ENCODE data around the gene BTG1.

The BTG1 gene

DNA sequence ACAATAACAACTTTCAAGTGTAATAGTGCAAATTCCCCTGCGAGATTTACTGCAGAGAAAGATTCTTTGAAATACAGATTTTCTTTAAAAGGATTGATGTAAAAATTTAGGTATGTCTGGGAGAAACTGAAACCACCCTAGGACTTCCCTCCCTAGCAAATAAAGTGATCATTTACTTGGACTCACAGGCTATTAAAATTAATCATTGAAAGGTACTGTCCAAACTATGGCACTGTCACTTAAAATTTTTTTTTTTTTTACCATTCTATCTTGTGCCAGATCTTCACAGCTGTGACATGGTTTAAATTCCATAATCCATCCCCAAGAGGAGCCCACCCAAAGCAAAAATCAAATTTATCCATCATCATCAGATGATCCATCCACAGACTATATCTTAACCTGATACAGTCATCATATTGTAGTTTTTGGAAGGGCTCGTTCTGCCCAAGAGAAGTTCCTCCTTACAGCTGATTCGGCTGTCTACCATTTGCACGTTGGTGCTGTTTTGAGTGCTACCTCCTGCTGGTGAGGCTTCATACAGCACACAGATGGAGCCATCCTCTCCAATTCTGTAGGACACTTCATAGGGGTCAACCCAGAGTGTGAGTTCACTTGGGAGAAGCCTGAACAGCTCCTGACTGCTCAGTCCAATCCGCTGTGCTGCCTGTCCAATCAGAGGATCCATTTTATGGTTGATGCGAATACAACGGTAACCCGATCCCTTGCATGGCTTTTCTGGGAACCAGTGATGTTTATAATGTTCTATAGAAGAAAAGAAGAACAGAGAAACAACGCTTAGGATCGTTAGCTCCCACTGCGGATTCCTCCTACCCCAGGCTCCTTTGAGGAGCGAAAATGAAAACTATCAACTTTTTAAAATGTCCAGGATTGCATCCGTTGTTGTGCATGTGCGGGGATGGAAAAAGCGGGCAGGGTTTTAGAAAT is 1.7 kb downstream of the BTG1 start:
- peak; percentile 96 for DNase-seq (ENCODE audit: low read depth)
- TF ChIP-seq, protein P1, sequence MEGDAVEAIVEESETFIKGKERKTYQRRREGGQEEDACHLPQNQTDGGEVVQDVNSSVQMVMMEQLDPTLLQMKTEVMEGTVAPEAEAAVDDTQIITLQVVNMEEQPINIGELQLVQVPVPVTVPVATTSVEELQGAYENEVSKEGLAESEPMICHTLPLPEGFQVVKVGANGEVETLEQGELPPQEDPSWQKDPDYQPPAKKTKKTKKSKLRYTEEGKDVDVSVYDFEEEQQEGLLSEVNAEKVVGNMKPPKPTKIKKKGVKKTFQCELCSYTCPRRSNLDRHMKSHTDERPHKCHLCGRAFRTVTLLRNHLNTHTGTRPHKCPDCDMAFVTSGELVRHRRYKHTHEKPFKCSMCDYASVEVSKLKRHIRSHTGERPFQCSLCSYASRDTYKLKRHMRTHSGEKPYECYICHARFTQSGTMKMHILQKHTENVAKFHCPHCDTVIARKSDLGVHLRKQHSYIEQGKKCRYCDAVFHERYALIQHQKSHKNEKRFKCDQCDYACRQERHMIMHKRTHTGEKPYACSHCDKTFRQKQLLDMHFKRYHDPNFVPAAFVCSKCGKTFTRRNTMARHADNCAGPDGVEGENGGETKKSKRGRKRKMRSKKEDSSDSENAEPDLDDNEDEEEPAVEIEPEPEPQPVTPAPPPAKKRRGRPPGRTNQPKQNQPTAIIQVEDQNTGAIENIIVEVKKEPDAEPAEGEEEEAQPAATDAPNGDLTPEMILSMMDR (conservative IDR thresholded peaks at IDR 0.05; ENCODE audit: low read length), result peak; percentile 95
- peak overlapping the region; percentile 85 for H3K4me3 ChIP-seq (ENCODE audit: low read length)

DNA sequence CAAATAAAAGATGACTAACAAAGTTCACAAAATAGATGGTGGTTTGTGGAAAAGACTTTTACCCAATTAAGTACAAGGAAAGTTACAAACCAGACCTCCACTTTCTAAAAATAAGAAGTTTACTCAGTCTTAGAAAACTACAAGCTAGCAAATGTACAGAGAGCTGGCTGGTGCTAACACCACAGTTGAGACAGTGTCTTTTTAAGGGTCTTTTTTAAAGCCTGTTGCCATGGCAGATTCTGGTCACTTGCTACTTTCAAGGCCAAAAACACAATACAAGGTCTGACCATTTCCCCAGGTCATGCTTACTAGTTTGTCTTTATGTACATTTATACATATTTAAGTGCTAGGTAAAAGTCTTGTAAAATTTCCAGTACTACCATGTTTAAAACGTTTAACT is 2.4 kb downstream of the BTG1 start:
- TF ChIP-seq, protein P1 (conservative IDR thresholded peaks at IDR 0.05; ENCODE audit: low read length), result no peak
- H3K4me3 ChIP-seq (ENCODE audit: low read length), result peak overlapping the region; percentile 85

DNA sequence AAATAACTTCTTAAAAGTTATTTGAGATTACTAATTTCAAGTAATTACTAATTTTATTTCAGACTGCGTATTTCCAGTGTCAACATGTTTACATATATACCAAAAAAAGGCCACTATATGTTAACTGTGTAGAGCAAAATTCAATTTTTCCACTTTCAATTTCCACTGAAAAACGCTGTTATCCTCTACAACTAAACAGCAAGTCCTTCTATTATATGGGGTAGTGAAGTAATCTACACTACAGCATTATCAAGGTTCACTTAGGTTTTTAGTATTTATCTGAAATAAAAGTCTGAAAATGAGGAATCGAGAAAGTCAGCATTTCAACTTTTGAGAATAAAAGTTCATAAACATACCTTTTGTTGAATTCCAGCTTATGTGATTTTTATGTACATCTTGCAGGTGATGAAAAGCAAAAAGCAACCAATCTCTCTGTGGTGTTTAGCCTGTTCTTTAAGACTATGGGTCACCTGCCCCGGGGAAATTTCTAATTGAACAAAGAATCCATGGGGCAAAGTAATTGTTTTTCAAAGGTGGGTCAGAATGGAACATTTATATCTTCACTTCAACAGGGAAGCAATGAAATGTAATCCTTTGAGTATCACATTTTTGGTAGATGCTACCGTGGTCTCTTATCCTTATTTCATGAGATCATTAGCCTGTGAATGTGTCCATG is 3.3 kb downstream of the BTG1 start:
- no peak for DNase-seq (ENCODE audit: low read depth)
- H3K4me3 ChIP-seq (ENCODE audit: low read length), result peak overlapping the region; percentile 85
- TF ChIP-seq, protein P1 (conservative IDR thresholded peaks at IDR 0.05; ENCODE audit: low read length), result no peak

More for the DNA sequence above, 2.4 kb downstream of the BTG1 start:
- no peak for DNase-seq (ENCODE audit: low read depth)

DNA sequence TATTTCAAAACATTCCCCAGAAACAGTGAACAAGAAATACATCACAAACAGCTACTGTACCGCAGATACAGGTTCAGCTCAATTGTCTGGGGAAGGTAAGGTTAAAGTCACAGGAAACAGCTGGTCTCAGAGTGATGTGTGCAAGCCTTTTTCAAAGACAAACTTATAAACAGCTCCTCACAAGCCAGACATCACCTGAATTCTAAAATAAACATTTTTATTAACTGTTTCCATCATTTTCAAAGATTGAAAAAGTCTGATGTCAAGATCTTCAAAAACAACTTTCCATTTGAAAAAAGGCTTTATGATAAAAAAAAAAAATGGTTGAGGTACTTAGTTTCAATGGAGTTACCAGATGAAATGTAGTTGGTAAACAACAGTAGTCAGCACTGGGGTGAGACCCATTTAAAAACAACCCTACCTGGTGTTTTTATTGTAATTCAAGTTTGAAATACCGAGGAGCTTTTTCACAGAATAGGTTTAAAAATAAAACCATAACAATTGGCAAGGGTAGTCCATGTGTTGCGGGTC is 4.0 kb downstream of the BTG1 start:
- H3K4me3 ChIP-seq (ENCODE audit: low read length), result peak overlapping the region; percentile 85
- DNase-seq (ENCODE audit: low read depth), result no peak
- TF ChIP-seq, protein P1 (conservative IDR thresholded peaks at IDR 0.05; ENCODE audit: low read length), result no peak

DNA sequence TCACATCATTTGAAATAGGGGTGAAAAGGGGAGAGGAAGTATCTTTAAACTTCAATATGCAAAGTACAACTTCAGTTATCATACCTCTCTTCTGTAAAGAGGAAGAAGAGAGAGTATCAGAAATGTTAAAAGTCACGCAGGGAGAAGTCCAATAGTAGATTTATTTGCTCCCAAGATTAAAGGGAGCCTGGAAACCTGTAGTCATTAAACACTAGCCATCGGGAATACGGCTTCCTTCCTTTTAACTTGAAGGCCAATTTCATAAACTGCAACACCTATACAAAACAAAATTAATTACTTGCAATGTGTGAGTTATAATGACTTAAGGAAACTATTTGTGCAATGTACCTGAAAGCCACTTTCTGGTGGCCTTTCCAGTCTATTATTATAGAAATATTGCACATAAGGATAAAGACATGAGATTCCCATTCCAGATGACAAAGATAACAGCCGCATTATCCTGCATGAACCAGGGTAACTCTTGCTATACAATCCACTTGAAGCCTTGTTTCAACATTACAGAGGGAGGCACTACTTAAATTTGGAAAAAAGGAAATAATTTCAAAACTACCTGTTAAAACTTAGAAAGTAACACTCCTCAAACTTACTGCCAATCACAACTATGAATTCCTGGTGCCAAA is 4.6 kb downstream of the BTG1 start:
- DNase-seq (ENCODE audit: low read depth), result no peak
- TF ChIP-seq, protein P1 (conservative IDR thresholded peaks at IDR 0.05; ENCODE audit: low read length), result no peak
- H3K4me3 ChIP-seq (ENCODE audit: low read length), result peak overlapping the region; percentile 85

DNA sequence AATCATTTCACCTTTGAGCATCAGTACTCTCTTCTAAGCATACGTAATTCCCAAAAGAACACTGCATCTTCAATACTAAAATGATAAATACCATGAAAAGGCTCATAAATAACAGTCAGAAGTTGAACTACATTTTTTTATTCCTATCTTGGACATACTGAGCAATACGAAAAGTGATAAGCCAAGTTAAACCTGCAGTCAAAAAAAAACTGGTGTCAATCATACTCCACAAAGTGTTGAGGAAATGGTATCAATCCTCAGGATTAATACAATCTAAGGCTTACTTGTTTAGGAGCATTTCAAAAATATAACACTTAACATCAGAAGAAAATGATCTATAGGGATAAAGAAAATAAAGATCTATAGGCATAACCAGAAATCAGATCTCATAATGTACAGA is 5.5 kb downstream of the BTG1 start:
- DNase-seq (ENCODE audit: low read depth), result no peak
- peak overlapping the region; percentile 85 for H3K4me3 ChIP-seq (ENCODE audit: low read length)
- TF ChIP-seq, protein P1 (conservative IDR thresholded peaks at IDR 0.05; ENCODE audit: low read length), result no peak
